ENCODE measurements around the gene MRGPRX3. TPM values are rescaled to one million over a fixed set of nuclear protein-coding genes. Genes with fewer than 3 reads are reported as not detected.
A peak's percentile ranks its signal among the peaks of the same experiment; 100 is the strongest.

MRGPRX3 gene
- total and polyA plus RNA-seq, 4 experiments from 2014 or later, result not detected

DNA sequence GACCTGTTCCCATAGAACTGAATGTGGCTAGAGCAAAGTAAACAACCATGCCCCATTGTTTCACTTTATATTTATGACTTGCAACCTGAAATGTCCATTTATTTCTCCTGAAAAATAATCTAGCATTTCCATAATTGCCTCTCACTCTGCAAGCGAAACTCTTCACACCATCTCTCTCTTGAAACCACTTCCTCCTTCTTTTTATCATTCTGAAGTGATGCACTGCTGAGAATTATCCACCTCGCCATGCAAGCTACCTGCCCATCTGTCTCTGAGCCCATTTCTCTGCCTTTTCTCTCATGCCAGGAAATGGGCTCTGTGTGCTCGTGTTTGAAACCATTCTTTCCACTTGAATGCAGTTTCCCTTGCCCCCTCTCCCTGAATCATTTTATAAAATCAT, 13.5 kb downstream of the MRGPRX3 start:
- DNase-seq, result no peak
- Mint-ChIP-seq H3K9me3 (peaks cover 0 to 2% (median 0%) of the 10 kb centered on the region in 8 donors), H3K4me1 (peaks cover 0 to 8% (median 6%) of the 10 kb centered on the region in 4 donors), H3K27me3 (peaks cover 11 to 22% of the 10 kb centered on the region in 2 donors), H3K4me3 (no peak overlapping the region), H3K36me3 (no peaks in the 10 kb centered on the region), H3K27ac (no peak overlapping the region)
- Histone ChIP-seq H3K4me1 (ENCODE audit: insufficient read depth, low read length) (no peaks in the 10 kb centered on the region), H3K36me3 (ENCODE audit: insufficient read depth, low read length) (no peaks in the 10 kb centered on the region), H3K4me3 (ENCODE audit: low read length in 2 of 2) (no peak overlapping the region), H3K27me3 (ENCODE audit: insufficient read depth, low read length) (peaks cover 4% of the 10 kb centered on the region), H3K27ac (ENCODE audit: low read depth, low read length) (no peak overlapping the region), H3K9me3 (ENCODE audit: control insufficient read depth in 1 of 2, low read length in 2 of 2) (no peaks in the 10 kb centered on the region)
- ChIA-PET CTCF (ENCODE audit: partially characterized antibody) (interaction anchor here (0.6 kb wide), 1 partner anchor 129 kb away, joined by 3 read pairs; no protein-coding TSS in a partner anchor), POLR2A (ENCODE audit: partially characterized antibody) (no interaction called here)
- intact Hi-C loops (cut with micrococcal nuclease), result no loop called here

DNA sequence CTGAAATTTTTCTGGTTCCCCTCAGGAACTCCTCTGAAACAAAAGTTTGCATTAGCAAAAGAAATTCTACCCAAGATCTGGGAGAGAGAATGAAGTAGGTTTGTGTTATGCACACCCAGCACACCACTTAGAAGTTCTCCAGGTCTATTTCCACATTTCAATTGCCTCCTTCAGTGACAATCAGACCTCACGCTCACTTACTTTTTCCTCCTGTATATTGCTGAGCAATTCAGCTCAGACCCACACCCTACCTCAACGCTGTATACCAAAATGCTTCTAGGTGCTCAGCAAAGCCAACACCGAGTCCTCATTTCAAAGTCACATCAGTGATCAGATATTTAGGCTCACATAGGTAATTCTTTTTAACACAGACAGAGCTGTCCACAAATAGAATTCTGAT, 19.2 kb downstream of the MRGPRX3 start:
- Histone ChIP-seq H3K27me3 (ENCODE audit: insufficient read depth, low read length) (peaks cover 4% of the 10 kb centered on the region), H3K36me3 (ENCODE audit: insufficient read depth, low read length) (no peaks in the 10 kb centered on the region), H3K4me1 (ENCODE audit: insufficient read depth, low read length) (no peaks in the 10 kb centered on the region), H3K27ac (ENCODE audit: low read depth, low read length) (no peak overlapping the region), H3K9me3 (ENCODE audit: control insufficient read depth in 1 of 2, low read length in 2 of 2) (no peaks in the 10 kb centered on the region), H3K4me3 (ENCODE audit: low read length in 2 of 2) (no peak overlapping the region)
- Mint-ChIP-seq H3K4me3 (no peak overlapping the region), H3K36me3 (no peaks in the 10 kb centered on the region), H3K9me3 (peaks cover 0 to 5% (median 2%) of the 10 kb centered on the region in 8 donors), H3K27me3 (peaks cover 14 to 23% of the 10 kb centered on the region in 2 donors), H3K4me1 (no peaks in the 10 kb centered on the region), H3K27ac (no peak overlapping the region)
- ChIA-PET POLR2A (ENCODE audit: partially characterized antibody) (no interaction called here), CTCF (ENCODE audit: partially characterized antibody) (no interaction called here)
- intact Hi-C loops (cut with micrococcal nuclease), result no loop called here
- no peak for DNase-seq

DNA sequence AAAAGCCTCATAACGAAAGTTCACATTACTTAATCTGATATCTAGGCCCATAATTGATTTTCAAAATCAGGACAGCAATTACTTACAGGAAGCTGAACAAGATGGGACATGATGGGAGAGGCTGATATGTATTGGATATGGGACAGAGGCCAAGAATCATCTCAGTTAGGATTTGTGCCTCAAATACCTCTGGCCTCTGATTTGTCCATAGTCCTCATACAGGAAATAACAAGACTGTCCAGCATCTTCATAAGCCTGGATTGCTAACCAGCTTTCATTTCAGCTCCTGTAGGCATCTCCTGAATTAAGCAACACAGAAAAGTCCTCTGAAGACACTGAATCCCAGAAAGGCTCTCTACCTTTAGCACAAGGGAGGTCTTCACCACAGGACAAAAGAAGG, 36.0 kb downstream of the MRGPRX3 start:
- intact Hi-C loops (cut with micrococcal nuclease), result no loop called here

DNA sequence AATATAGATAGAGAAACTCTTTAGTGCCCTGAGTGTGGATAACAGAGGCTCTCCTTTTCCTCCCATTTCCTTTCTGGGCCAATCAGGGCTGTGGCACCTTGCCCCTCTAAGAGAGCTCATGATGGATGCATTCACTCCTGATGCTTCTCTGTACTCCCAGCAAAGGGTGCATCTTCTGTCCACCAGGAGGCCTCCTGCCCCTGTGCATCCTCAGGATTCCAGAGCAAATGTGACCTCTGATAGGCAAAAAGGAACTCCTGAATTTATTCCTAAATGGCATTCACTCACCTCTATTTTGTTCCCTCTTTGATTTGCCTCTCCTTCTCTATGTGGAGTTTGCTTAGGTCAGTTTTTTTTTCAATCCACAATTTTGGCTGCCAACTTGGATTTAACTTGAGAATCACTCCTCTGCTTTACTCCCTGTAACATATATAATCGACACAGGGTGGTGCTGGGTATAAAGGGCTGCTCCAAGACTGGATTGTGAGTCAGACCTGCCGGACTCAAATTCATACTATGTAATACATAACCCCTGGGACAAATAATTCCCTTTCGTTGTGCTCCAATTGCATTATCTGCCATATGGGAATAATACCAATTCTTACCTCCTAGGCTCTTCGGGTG, 39.1 kb downstream of the MRGPRX3 start:
- Mint-ChIP-seq H3K4me1 (no peaks in the 10 kb centered on the region), H3K27me3 (peaks cover 11 to 15% of the 10 kb centered on the region in 2 donors), H3K4me3 (no peak overlapping the region), H3K9me3 (peaks cover 0 to 8% (median 2%) of the 10 kb centered on the region in 8 donors), H3K36me3 (no peaks in the 10 kb centered on the region), H3K27ac (no peak overlapping the region)
- H3K36me3 ChIP-seq (ENCODE audit: insufficient read depth, low read length), result no peaks in the 10 kb centered on the region
- H3K4me1 ChIP-seq (ENCODE audit: insufficient read depth, low read length), result no peaks in the 10 kb centered on the region
- peak in 1 of 5 donors; percentile 1 for DNase-seq
- CTCF ChIA-PET (ENCODE audit: partially characterized antibody), result no interaction called here
- H3K4me3 ChIP-seq (ENCODE audit: low read length in 2 of 2), result no peak overlapping the region
- intact Hi-C loops (cut with micrococcal nuclease), result loop anchor here (1.0 kb wide), 1 partner anchor 593 kb away; no protein-coding TSS in a partner anchor
- H3K9me3 ChIP-seq (ENCODE audit: control insufficient read depth in 1 of 2, low read length in 2 of 2), result no peaks in the 10 kb centered on the region
- no peak overlapping the region for H3K27ac ChIP-seq (ENCODE audit: low read depth, low read length)
- POLR2A ChIA-PET (ENCODE audit: partially characterized antibody), result no interaction called here
- H3K27me3 ChIP-seq (ENCODE audit: insufficient read depth, low read length), result no peaks in the 10 kb centered on the region

More for the DNA sequence above, 36.0 kb downstream of the MRGPRX3 start:
- H3K36me3 ChIP-seq (ENCODE audit: insufficient read depth, low read length), result no peaks in the 10 kb centered on the region
- Mint-ChIP-seq H3K27ac (no peak overlapping the region), H3K27me3 (peaks cover 7 to 13% of the 10 kb centered on the region in 2 donors), H3K9me3 (peaks cover 0 to 9% (median 2%) of the 10 kb centered on the region in 8 donors), H3K36me3 (no peaks in the 10 kb centered on the region), H3K4me1 (peaks cover 0 to 4% (median 2%) of the 10 kb centered on the region in 4 donors), H3K4me3 (no peak overlapping the region)
- H3K27ac ChIP-seq (ENCODE audit: low read depth, low read length), result no peak overlapping the region
- no peak for DNase-seq
- H3K4me3 ChIP-seq (ENCODE audit: low read length in 2 of 2), result no peak overlapping the region
- H3K9me3 ChIP-seq (ENCODE audit: control insufficient read depth in 1 of 2, low read length in 2 of 2), result no peaks in the 10 kb centered on the region
- CTCF ChIA-PET (ENCODE audit: partially characterized antibody), result no interaction called here
- no peaks in the 10 kb centered on the region for H3K4me1 ChIP-seq (ENCODE audit: insufficient read depth, low read length)
- H3K27me3 ChIP-seq (ENCODE audit: insufficient read depth, low read length), result no peaks in the 10 kb centered on the region
- POLR2A ChIA-PET (ENCODE audit: partially characterized antibody), result no interaction called here

DNA sequence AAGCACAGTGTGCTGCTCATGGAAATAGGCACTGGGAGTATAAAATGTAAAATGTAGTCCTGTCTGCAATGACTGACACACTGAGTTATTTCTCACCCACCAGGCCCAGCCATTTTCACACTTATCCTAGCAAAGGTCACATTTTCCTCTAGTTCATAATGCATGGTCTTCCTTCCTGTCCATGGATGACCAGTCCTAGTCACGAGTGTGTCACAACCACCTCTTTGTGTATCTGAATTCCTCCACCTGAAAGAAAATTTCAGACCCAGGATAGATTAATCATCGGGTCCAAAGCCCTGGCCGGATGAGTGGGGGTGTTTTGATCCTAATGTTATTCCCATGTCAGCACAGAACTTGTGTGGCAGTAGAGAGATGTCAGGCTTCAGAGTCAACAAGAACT, 40.3 kb downstream of the MRGPRX3 start, which contains the start of gene MRGPRX4:
MRGPRX4 (plus strand) TSS at position 172 of the 400 bp plus-strand sequence. CDS start 420 bp downstream, outside the sequence.
- Mint-ChIP-seq H3K27ac (no peak within 1 kb of the TSS), H3K4me1 (no peaks in the 10 kb centered on the region), H3K36me3 (no peaks in the 10 kb centered on the region), H3K4me3 (no peak within 1 kb of the TSS), H3K9me3 (no peaks in the 10 kb centered on the region), H3K27me3 (peaks cover 10 to 19% of the 10 kb centered on the region in 2 donors)
- H3K36me3 ChIP-seq (ENCODE audit: insufficient read depth, low read length), result no peaks in the 10 kb centered on the region
- no peaks in the 10 kb centered on the region for H3K4me1 ChIP-seq (ENCODE audit: insufficient read depth, low read length)
- no peak for DNase-seq
- no peaks in the 10 kb centered on the region for H3K9me3 ChIP-seq (ENCODE audit: control insufficient read depth in 1 of 2, low read length in 2 of 2)
- no peak within 1 kb of the TSS for H3K4me3 ChIP-seq (ENCODE audit: low read length in 2 of 2)
- POLR2A ChIA-PET (ENCODE audit: partially characterized antibody), result no interaction called here
- H3K27me3 ChIP-seq (ENCODE audit: insufficient read depth, low read length), result no peaks in the 10 kb centered on the region
- H3K27ac ChIP-seq (ENCODE audit: low read depth, low read length), result no peak within 1 kb of the TSS
- intact Hi-C loops (cut with micrococcal nuclease), result no loop called here
- CTCF ChIA-PET (ENCODE audit: partially characterized antibody), result no interaction called here

DNA sequence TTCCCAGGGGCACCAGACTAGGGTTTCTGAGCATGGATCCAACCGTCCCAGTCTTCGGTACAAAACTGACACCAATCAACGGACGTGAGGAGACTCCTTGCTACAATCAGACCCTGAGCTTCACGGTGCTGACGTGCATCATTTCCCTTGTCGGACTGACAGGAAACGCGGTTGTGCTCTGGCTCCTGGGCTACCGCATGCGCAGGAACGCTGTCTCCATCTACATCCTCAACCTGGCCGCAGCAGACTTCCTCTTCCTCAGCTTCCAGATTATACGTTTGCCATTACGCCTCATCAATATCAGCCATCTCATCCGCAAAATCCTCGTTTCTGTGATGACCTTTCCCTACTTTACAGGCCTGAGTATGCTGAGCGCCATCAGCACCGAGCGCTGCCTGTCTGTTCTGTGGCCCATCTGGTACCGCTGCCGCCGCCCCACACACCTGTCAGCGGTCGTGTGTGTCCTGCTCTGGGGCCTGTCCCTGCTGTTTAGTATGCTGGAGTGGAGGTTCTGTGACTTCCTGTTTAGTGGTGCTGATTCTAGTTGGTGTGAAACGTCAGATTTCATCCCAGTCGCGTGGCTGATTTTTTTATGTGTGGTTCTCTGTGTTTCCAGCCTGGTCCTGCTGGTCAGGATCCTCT, 41.0 kb downstream of the MRGPRX3 start:
- Mint-ChIP-seq H3K4me3 (no peak overlapping the region), H3K36me3 (no peaks in the 10 kb centered on the region), H3K27me3 (peaks cover 10 to 21% of the 10 kb centered on the region in 2 donors), H3K9me3 (no peaks in the 10 kb centered on the region), H3K4me1 (no peaks in the 10 kb centered on the region), H3K27ac (no peak overlapping the region)
- DNase-seq, result no peak
- Histone ChIP-seq H3K4me1 (ENCODE audit: insufficient read depth, low read length) (no peaks in the 10 kb centered on the region), H3K27ac (ENCODE audit: low read depth, low read length) (no peak overlapping the region), H3K27me3 (ENCODE audit: insufficient read depth, low read length) (peaks cover 4% of the 10 kb centered on the region), H3K9me3 (ENCODE audit: control insufficient read depth in 1 of 2, low read length in 2 of 2) (no peaks in the 10 kb centered on the region), H3K36me3 (ENCODE audit: insufficient read depth, low read length) (no peaks in the 10 kb centered on the region), H3K4me3 (ENCODE audit: low read length in 2 of 2) (no peak overlapping the region)
- ChIA-PET POLR2A (ENCODE audit: partially characterized antibody) (no interaction called here), CTCF (ENCODE audit: partially characterized antibody) (no interaction called here)
- intact Hi-C loops (cut with micrococcal nuclease), result no loop called here

Data from CD4-positive, alpha-beta memory T cell (primary cell).